GM19099 (cell line): ENCODE results near the gene PTGFRN.

Source experiments
- POLR2A ChIP-seq: IDR thresholded peaks from 3 replicates; pipeline ENCODE4 v1.6.1; 2011; ENCODE audit warnings: low read depth; ENCODE audit not compliant: insufficient read length; ENCODE audit errors: extremely low read depth

PTGFRN gene

DNA sequence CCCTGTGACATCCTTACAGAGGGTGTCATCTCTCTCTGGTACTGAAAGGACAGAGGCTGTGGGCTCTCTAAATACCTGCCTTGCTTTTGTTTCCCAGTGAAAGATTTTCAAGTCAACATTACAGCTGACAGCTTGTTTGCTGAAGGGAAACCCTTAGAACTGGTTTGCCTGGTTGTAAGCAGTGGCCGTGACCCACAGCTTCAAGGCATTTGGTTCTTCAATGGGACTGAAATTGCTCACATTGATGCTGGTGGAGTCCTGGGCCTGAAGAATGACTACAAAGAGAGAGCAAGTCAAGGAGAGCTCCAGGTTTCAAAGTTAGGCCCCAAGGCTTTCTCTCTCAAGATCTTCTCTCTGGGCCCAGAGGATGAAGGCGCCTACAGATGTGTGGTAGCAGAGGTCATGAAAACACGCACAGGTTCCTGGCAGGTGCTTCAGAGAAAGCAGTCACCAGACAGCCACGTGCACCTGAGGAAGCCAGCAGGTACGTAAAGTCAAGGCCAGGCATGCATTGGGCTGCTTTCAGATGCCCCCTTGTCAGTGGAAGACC lies 103.7 kb downstream of the PTGFRN start:
- TF ChIP-seq POLR2A: no peak

DNA sequence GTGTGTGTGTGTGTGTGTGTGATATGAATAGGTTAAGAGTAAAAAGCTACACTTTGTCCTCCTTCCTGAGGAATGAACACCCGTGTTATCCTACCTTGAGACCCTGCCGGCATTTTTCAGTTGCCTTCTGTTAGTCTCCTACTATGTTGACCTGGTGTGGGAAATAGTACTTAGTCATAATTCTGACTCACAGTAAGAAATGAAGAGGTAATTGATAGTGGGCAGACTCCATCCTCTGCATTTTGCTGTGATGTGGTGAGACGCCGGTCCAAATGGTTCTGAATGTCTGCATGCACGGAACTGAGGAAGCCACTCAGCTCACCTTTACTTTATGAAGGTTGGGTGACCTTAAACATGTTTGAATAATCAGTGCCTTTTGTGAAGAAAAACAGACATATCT lies 104.5 kb downstream of the PTGFRN start:
- no peak for TF ChIP-seq POLR2A

DNA sequence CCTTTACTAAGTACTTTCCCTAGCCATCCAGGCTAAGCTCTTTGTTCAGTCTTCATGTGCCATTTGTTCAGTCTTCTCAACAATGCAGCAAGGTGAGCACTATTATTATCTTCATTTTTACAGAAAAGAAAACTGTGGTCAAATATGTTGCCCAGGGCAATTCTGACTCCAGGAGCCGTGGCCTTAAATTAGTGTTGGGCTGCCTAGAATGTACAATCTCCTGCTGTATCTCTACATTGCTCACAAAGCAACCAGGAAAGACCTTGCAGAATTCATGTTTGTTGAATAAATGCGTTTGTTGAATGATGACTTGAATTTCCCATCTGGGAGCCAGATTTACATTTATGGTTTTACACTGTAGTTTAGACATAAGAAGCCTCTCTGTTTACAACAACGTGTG lies 106.0 kb downstream of the PTGFRN start:
- no peak for TF ChIP-seq POLR2A

DNA sequence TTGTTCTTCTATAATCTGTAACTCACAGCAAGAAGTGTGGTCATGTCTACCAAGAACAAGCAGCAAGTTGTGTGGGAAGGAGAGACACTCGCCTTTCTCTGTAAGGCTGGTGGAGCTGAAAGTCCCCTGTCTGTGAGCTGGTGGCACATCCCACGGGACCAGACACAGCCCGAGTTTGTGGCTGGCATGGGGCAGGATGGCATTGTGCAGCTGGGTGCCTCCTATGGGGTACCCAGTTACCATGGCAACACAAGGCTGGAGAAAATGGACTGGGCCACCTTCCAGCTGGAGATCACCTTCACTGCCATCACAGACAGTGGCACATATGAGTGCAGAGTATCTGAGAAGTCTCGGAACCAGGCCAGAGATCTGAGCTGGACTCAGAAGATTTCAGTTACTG lies 107.3 kb downstream of the PTGFRN start:
- TF ChIP-seq POLR2A: no peak

DNA sequence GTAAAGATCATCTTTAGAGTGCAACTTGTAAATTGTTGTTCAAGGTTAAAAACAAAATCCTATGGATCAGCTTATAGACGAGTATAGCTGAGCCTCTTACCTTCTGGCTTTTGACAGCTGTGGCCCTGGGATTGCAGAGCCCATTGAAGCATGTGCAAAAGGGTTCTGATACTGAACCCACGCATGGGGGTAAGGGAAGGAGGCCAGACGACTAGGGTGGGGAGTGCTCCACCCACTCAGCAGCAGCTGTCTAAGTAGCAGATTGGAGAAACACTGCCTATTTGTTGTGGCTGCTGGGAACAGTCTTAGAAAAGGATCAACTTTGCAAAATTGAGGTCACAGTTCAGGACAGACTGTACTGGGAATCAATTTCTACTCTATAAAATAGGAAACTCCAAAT lies 107.9 kb downstream of the PTGFRN start:
- TF ChIP-seq POLR2A: no peak

DNA sequence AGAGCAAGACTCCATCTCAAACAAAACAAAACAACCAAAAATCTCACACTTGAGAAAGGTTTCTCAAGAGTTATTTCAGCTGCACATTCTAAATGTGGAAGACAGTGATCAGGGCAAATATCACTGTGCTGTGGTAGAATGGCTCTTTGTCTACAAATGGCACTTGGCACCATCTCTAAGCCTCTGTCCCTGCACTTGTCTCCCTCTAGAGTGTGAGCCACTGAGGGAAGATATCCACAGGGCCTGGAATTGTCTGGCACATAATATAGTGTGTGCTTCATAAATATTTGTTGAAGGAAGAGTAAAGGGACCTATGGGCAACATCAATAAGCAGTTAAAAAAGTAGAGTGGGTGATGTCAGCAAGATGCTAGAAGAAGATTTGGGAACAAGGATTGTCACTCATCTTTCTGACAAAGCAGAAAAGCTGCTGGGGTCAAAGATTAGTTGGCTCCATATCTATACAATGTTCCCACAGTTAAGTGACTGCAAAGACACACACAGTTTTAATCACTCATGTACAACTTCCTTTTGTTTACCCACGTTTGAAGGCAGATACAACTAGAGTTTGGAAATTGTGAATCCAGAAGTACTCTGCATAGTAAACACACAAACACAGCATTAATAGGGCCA lies 110.9 kb downstream of the PTGFRN start:
- TF ChIP-seq POLR2A: no peak

DNA sequence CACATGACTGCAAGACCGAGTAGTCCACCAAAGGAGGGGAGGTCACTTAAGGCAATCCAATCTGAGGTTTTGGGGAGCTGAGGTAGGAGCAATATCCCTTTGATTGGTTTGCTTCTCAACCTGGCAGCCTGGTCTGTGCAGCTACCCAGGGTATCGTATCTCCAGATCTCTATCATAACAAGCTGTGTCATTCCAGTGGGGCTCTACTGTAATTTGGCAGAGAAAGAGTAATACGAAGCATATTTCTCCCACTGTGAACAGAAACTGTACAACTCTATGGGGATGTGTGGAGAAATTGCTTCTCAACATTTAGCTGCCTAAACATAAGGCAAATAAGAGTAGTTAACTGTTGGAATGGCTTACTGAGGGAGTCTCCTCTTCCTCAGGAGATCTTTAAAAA lies 112.4 kb downstream of the PTGFRN start:
- TF ChIP-seq POLR2A: no peak

DNA sequence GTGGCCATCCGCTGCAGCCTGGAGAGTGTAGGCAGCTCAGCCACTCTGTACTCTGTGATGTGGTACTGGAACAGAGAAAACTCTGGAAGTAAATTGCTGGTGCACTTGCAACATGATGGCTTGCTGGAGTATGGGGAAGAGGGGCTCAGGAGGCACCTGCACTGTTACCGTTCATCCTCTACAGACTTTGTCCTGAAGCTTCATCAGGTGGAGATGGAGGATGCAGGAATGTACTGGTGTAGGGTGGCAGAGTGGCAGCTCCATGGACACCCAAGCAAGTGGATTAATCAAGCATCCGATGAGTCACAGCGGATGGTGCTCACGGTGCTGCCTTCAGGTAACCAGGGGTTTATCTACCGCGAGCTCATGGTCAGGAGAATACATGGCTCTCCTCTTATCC lies 115.9 kb downstream of the PTGFRN start:
- no peak for TF ChIP-seq POLR2A

DNA sequence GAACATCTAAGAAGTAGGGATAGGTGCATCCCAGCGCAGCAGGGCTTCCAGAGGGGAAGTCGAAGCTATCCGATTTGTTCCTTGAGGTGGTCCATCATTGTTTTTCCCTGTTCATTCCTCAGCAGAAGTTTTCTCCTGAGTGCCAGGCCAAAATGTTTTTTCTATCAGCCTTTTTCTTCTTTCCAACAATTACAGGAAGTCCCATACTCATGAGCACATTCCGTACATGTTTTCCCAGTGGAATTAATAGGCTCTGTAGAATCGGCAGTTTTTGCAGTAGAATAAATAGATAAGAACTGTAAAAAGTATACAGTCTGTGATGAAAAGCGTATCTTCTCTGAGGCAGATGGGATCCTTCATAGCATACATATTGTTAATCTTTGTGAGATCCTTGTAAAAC lies 116.6 kb downstream of the PTGFRN start:
- no peak for TF ChIP-seq POLR2A

DNA sequence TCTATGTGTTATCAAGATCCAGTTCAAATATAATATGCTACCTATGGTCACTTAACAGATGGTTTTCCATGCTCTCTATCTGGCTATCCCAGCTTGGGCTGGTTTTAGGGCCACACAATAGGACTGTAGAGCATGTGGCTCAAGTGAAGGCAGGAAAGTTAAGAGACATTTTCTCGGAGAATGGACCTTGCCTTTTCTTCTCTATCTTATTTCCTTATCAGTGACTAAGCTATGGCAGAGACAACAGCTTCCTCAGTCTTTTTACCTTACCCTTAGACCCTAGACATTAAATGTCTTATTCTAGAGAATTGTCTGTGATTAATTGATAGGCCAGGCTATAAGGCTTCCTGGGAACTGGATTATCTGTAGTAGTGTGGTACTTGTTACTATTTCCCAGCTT lies 120.0 kb downstream of the PTGFRN start:
- no peak for TF ChIP-seq POLR2A

DNA sequence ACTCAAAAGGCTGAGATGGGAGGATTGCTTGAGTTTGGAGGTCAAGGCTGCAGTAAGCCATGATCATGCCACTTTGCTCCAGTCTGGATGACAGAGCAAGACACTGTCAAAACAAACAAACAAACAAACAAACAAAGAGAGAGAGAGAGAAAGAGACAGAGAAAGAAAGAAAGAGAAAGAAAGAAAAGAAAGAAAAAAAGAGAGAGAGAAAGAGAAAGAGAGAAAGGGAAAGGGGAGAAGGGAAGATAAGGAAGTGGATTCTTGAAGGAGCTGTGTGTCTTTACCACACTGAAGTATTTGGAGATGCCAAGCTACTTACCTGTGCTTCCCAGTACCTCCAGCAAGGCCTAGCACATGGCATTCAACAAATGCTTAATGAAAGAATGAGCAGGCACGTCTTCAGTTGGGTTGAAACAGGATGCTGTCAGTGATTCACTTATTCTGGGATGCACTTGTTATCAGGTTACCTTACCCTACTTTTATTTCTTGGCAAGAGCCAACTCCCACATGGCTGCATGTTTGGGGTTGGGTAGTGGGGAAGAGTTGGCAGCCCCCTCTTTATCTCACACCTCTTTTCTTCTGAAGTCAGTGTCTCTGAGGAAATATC lies 120.7 kb downstream of the PTGFRN start:
- no peak for TF ChIP-seq POLR2A

DNA sequence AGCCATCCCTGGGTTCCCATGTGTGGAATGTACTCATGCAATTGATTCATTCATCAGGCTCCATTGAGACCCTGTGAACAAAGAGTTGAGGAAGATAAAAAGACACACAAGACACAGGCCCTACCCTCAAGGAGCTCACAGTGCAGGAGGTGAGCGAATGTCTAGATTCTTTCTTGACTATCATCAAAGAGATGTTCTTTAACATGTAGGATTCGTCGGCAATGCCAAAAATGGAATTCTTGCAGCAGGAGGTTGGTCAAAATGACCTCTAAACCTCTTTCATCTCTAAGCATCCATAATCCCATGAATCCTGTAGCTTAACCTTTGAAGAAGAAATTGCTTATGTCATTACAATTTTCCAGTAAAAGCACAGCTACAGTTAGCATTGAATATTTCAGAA lies 122.5 kb downstream of the PTGFRN start:
- no peak for TF ChIP-seq POLR2A

DNA sequence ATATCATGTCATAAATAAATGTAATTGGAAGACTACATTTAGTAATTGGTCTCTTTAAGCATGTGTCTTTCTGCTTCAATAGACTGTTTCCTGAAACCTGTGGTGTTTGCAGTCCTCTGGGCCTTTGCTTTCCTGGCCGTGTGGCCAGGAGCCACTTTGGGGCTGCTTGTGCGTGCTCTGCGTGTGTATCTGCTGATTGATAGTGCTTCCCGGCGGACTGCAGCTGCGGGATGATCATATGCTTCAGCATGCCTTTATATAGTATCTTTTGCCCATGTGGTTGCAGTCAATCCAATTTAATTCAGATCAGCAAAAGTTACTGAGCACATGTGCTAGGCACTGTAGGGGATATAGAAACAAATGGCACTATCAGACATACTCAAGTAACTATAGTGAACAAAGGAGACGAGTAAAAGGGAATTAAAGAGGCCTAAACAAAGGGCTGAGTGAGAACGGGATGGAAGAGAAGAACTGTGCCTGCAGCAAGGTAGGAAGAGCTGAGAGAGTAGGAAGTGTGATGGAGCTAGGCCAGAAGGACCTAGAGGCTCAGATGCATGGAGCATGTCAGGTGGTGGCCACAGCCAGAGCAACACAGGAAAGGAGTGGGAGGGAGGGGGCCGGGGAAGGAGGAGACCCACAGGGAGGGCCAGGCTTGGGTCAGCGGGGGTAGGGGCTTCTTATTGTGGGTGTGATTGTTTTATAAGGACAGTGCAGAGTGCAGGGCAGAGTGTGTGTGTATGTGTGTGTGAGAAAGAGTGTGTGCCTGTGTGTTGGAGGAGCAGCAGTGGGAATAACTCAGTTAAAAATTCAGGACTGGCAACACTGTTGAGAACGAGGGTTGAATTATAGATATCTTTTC lies 123.2 kb downstream of the PTGFRN start:
- TF ChIP-seq POLR2A: no peak

DNA sequence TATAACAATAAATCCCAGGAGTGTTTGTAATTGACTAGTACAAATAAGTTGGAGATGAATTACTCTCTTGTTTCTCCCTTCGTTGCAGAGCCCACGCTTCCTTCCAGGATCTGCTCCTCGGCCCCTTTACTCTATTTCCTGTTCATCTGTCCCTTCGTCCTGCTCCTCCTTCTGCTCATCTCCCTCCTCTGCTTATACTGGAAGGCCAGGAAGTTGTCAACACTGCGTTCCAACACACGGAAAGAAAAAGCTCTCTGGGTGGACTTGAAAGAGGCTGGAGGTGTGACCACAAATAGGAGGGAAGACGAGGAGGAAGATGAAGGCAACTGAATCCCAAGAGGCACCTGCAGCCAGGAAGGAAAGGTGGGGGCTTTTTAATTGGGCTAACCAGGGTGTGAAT lies 124.1 kb downstream of the PTGFRN start:
- no peak for TF ChIP-seq POLR2A

DNA sequence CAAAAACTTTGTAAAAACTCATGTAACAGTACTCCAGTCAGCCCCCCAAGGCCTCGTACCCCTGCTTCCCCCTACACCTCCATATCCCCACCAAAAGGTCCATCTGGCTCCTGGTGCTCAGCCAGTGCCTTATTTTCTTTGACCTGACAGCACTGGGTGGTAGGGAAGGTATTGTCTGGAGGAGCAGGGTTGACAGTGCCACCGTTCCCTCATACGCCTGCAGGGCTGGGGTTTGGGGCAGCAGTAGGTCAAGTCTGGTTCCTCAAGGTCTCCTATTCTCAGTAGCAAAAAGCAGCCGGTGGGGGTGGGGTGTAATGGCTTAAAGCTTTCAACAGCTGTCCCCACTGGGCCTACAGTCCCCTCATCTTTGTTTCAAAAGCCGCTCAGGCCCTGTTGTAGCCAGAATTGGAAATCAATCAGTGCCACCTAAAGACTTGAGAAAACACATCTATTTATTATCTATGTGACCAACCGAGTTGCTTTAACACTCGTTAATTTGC lies 125.1 kb downstream of the PTGFRN start:
- TF ChIP-seq POLR2A: no peak

DNA sequence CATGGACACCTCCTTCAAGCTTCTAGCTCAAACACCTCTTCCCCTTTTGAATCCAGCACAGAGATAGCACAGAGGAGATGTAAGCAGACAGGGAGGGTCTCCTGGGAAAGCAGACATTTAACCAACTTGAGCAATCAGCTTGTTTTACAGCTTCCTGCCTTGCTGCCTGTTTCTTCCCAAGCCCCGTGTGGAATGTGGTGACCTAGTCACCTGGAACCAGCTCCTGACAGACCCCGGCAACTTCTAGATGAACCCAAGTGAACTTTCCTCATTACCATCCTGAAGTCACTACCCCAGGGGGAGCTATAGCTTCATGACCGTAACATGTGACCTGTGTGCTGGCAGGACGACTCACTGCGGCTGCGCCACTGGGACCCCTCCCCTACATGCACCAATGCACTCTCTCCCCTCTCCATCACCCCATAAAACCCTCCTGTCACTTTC lies 126.3 kb downstream of the PTGFRN start:
- TF ChIP-seq POLR2A: no peak

DNA sequence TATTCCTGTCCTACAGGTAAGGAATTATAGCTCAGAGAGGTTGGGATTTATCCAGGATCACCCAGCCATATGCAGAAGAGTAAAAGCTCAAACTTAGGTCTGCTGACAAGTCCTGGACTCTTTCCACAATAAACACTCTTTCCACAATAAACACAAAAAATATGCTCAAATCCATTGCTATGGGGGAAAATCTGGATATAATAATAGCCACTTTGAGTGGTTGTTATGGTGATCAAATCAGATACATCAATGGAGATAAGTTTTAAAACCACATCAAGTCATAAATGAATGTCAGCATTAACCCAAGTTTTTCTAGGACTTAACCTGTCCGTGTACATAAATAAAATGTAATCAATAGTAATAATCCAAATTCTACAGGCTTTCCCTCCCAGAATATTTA lies 128.1 kb downstream of the PTGFRN start:
- no peak for TF ChIP-seq POLR2A
